Activated T-cell treated with anti-CD3 and anti-CD28 coated beads for 24 hours (primary cell): ENCODE measurements around the gene NR2F1-AS1.
"Not testable (repeated sequence)": the region's sequence is repeated elsewhere in the genome, so short reads cannot be mapped to it uniquely, and the experiment has no call there.

Experiments
- DNase-seq: peaks from one replicate; pipeline ENCODE4 v3.0.0-alpha.2; 2020; ENCODE audit warnings: low read depth

NR2F1-AS1 gene

GRCh38 chr5:93428868-93429267 lies 152.2 kb downstream of the NR2F1-AS1 start:
- no peak for DNase-seq

GRCh38 chr5:93427316-93427715 lies 153.7 kb downstream of the NR2F1-AS1 start:
- no peak for DNase-seq

DNA sequence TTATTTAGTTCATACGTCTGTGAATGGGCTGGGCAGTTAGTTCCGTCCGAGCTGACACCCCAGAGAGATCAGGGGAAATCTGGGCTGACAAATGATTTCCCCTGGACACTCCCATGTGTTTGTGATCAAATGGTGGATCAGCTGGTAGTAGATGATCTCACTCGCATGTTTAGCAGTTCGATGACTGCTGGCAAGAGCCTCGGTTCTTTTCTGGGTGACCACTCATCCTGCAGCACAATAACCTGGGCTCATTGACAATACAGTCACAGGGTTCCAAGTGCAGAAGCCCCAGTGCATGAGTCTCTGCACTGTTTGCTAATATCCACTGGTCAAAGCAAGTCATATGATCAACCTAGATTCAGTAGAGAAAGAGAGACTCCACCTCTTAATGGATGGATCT lies 155.9 kb downstream of the NR2F1-AS1 start:
- DNase-seq: no peak

GRCh38 chr5:93423300-93423699 lies 157.7 kb downstream of the NR2F1-AS1 start:
- DNase-seq: no peak

- no peak for DNase-seq
These were observed 158.3 kb downstream of the NR2F1-AS1 start for GRCh38 chr5:93422652-93423280.

DNA sequence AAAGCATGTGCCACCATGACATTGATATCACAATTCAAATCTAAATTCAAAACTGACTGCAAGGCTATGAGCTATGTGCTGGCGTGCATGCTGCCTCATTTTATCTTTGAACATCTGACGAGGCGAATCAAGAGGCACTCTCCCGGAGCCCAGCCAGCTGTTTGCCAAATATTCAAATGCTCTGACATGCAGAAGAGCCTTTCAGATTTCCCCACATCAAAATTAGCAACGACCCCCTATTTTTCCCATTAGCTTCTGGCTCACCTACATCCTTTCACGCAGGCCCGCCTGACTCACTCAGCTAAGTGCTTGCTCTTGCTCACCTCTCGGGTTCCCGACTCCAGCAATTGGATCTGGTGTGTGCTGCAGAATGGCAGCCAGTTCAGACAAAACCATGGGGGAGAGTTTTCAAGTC lies 159.0 kb downstream of the NR2F1-AS1 start:
- DNase-seq: no peak

DNA sequence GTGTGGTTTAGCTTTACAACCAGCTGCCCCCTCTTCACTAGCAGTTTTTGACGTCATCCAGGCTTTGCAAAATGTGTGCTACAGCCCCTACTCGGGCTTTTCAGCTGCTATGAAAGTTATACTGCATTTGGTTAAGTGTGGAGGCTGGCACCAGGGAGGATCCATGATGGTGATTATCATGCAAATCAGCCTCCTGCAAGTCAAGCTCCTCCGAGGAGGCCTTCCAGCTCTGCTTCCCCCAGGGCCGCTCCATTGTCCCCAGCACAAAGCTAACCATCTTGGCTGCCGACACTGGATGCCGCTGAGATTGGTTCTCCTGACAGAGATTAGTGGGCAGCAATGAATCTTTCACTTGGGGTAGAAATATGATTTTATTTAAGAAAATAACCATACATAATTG lies 159.6 kb downstream of the NR2F1-AS1 start:
- no peak for DNase-seq

GRCh38 chr5:93417490-93417889 lies 163.5 kb downstream of the NR2F1-AS1 start:
- no peak for DNase-seq

DNA sequence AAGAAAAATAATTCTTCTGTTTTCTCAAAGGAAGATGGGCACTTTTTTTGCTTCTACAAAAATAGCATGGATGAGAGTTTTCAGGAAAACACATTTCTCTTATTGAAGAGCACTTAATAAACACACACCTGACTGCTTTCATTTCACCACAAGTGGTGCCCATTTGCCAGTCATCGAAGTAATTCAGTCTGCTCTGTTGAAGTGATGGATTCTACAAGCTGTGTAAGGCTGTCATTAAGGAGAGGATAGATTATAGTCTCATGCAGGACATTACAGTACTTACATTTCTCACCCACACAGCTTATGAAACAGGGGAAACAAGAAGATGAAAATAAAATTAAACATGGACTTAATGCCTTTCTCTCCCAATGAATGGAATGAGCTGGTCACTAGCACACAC lies 165.2 kb downstream of the NR2F1-AS1 start:
- no peak for DNase-seq

DNA sequence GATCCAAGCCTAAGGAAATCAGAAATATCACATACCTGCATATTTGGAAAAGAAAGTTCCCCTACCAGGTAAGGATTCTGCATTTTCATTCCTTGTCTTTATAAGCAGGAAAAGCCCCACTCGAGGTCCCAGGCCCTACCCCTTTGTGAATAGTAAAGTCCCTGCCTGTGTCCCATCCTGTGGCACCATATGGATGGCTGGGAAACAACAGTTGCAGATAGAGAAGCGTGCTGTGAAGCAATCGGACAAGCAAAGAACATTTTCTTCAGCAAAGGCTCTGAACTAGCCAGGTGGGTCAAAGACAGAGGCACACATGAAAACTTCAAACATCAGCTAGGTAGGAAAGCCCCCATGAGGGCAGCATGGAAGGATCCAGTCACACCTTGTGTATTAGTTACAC lies 169.3 kb downstream of the NR2F1-AS1 start:
- DNase-seq: no peak

- DNase-seq: no peak
These were observed 171.3 kb downstream of the NR2F1-AS1 start for GRCh38 chr5:93409691-93410090.

- DNase-seq: no peak
These were observed 173.6 kb downstream of the NR2F1-AS1 start for GRCh38 chr5:93407454-93407853.

DNA sequence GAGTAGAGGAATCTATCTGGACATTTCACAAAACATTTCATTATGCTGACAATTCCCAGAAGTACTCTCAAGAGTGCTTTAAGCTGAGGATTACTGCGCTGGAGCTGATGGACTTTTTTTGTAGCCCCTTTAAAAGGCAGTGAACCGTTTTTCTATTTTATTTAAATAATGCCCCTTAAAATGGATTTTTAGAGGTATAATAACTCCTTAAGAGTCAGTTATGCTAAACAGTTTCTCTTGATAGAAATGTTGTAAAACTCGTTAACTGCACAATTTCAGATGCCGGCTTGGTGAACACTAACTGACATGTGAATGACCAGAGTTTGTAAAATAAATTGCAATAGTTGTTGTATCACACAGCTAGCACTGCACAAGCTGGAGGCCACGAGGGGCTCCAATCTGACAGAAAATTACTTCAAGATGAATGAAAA lies 174.0 kb downstream of the NR2F1-AS1 start:
- no peak for DNase-seq

DNA sequence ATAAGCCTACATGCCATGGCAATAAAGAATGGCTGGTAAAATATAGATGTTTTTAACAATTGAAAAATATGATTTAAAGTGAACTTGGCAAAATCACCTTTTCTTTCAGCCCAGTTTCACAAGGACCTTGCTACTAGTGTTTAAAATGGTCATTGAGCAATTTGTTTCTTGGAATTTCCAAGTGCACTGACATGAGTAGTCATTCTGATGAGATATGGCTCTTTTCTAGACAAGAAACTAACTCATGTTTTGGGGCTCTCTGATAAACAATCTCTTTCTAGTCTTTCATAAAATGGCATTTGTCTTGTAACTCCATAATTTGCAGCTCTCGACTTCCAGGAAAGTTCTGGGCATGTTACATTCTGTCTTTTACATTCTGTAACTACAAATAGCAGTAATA lies 176.8 kb downstream of the NR2F1-AS1 start:
- no peak for DNase-seq

GRCh38 chr5:93403141-93403928 lies 177.7 kb downstream of the NR2F1-AS1 start:
- DNase-seq: no peak

DNA sequence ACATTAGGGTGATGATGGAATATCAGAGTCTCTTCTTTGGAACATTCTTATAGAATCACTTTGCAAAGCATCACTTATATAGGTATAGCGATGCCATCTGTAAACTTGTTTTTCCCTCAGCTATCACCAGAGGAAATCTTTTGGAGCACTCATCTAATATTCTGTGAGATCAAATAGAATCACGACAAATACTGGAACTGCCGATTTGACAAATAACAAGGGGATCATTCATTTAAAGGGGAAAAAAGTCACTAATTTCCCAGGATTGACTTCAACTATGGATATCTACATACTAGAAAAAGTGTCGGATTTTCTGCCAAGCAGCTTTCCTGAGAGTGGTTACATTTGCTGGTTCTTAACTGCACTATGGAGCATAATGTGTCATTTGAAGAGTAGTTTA lies 178.6 kb downstream of the NR2F1-AS1 start:
- DNase-seq: no peak

DNA sequence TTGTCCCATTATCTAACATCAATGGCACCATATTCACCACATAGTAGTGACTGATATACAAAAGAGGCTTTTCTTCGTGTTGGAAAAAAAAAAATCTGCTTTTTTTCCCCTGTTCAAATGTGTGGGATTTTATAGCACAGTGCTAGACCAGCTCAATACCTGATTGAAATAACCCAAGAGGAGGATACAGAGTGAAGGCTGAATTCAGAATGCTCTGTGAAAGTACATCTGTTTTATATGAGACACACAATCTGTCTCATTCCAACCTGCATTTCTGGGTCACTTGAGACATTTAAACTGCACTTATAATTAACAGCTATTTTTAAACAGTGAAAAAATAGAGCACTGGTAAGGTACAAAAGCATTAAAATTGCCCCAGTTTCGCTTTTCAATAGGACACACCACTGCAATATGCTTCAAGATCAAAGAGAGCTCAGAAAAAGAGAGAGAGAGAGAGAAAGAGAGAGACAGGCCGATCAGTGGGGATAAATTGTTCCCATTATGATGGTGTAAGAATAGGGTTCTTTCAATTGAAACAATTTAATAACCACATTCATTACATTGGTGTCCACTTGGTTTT lies 179.3 kb downstream of the NR2F1-AS1 start:
- DNase-seq: no peak

DNA sequence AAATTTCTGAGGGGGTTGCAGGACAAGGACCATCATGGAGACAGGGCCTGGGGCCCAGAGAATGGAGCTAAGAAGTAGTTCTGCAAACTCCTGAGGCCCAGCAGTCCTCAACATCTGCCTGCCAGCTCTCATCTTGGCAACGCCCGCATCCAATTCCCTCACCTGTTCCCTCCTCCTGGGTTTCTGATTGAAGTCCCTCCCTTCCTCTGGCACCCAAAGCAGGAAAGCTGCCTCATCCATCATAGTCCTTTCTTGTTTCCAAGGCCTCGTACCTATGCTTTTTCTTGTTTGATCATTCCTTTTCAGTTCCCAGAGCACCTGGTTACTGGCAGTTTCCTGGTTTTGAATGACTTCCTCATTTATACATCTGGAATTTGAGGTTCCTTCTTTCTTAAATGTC lies 181.3 kb downstream of the NR2F1-AS1 start:
- DNase-seq: no peak

DNA sequence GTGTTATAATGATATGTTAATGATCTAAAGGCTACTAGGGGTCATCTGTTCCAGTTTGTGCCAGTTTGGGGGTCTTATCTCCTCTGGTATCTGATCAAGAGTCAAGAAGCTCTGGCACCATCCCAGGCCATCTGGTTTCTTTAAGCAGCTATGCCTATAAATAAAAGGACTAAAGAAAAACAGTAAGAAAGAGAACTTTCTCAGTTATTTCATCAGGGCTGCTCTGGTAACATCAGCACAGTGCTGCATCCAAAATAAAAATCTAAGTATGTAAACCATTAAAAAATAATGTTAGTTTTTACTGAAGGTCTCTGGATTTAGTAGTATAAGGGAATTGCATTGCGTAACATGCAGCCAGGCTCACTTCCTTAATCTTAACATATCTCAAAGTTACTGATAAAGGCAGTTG lies 185.0 kb downstream of the NR2F1-AS1 start:
- DNase-seq: no peak

GRCh38 chr5:93395010-93395409 lies 186.0 kb downstream of the NR2F1-AS1 start:
- no peak for DNase-seq

GRCh38 chr5:93394301-93394700 lies 186.7 kb downstream of the NR2F1-AS1 start:
- no peak for DNase-seq

GRCh38 chr5:93391169-93391568 lies 189.8 kb downstream of the NR2F1-AS1 start:
- DNase-seq: not testable (repeated sequence)

DNA sequence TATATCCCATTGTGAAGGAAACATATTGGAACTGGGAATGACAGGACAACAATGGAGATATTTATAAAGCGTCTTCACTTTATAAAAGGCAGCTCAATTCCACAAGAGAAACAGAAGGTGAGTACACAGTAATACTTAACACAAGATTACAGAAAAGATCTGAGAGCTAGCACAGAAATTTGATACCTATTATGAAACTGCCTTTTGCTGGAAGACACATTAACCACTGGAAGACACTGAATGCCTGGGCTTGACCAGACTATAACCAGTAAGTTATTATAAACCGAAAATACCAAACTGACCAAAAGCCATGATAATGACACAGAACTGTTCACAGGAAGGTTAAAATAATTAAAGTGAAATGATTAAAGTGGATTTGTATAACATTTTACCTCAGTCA lies 195.4 kb downstream of the NR2F1-AS1 start:
- no peak for DNase-seq
